HL-60 (cell line): ENCODE data around the gene AMBP.
"Not testable (repeated sequence)": the region's sequence is repeated elsewhere in the genome, so short reads cannot be mapped to it uniquely, and the experiment has no call there.

Experiments
- DNase-seq, 2 experiments: peaks; one replicate each; pipeline ENCODE4 v3.0.0-alpha.2; 2010 to 2020; ENCODE audit warnings: low read depth in 1 of 2, low spot score in 1 of 2
- H3K27ac ChIP-seq: fragments of 250-450 bp; sonication (Bioruptor Pico); replicated peaks from 2 replicates; pipeline ENCODE4 v1.5.1; 2020; ENCODE audit warnings: mild to moderate bottlenecking, moderate library complexity
- H3K27me3 ChIP-seq: fragments of 250-450 bp; sonication (Bioruptor Pico); 2 replicates; pipeline ENCODE4 v1.5.1; 2021; ENCODE audit warnings: mild to moderate bottlenecking, moderate library complexity; ENCODE audit not compliant: insufficient read depth, poor library complexity, severe bottlenecking
- H3K4me3 ChIP-seq: replicated peaks from 2 replicates; pipeline ENCODE4 v1.5.1; 2011; ENCODE audit warnings: mild to moderate bottlenecking, control low read depth, low read length; ENCODE audit not compliant: insufficient read depth
- CTCF ChIP-seq: IDR thresholded peaks from one replicate; pipeline ENCODE4 v1.5.1; 2011; ENCODE audit warnings: low read length, control low read depth, inconsistent platforms; ENCODE audit not compliant: insufficient read depth
- GABPA ChIP-seq: IDR thresholded peaks from 2 replicates; pipeline ENCODE4 v1.6.1; 2012; ENCODE audit warnings: low read depth
- POLR2AphosphoS5 ChIP-seq: IDR thresholded peaks from 2 replicates; pipeline ENCODE4 v1.6.1; 2012; ENCODE audit warnings: low read depth
- REST ChIP-seq: IDR thresholded peaks from 2 replicates; pipeline ENCODE4 v1.6.1; 2012; ENCODE audit warnings: low read depth; ENCODE audit not compliant: insufficient replicate concordance
- SPI1 ChIP-seq: IDR thresholded peaks from 2 replicates; pipeline ENCODE4 v1.6.1; 2012; ENCODE audit warnings: low read depth, mild to moderate bottlenecking, borderline replicate concordance

Gene AMBP

GRCh38 chr9:114084282-114085073 is 6.4 kb upstream of the AMBP start:
- TF ChIP-seq REST: no peak
- DNase-seq: no peak
- H3K27me3 ChIP-seq: no peaks in the 10 kb centered on the region
- H3K4me3 ChIP-seq: no peak overlapping the region
- no peak overlapping the region for H3K27ac ChIP-seq

DNA sequence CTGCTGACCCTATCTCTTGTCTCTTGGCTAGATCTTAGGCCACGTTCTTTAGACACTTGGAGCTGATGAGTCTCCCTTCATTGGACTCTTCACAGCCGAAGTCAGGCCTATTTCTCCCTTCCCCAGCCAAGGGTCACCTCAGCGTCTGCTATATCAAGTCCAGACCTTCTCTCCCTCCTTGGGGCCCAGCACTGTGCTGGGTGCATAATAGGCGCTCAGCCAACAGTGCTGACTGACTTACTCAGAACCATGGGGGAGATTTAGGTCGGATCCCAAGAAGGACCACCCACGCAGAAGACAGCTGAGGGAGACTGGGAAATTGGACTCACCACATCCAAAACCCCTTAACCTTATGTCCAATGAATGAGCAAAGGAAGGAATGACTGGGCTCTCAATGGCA is 5.6 kb upstream of the AMBP start:
- Histone ChIP-seq H3K27ac (no peak overlapping the region), H3K27me3 (no peaks in the 10 kb centered on the region), H3K4me3 (no peak overlapping the region)
- no peak for TF ChIP-seq POLR2AphosphoS5
- no peak for TF ChIP-seq GABPA
- TF ChIP-seq SPI1: no peak
- no peak for TF ChIP-seq CTCF
- DNase-seq: no peak

GRCh38 chr9:114082763-114083412 is 4.8 kb upstream of the AMBP start:
- not testable (repeated sequence) for H3K4me3 ChIP-seq, H3K27ac ChIP-seq

GRCh38 chr9:114082017-114082762 is 4.1 kb upstream of the AMBP start:
- Histone ChIP-seq H3K27ac (no peak overlapping the region), H3K4me3 (no peak overlapping the region), H3K27me3 (no peaks in the 10 kb centered on the region)
- TF ChIP-seq REST (no peak), GABPA (no peak), SPI1 (no peak), POLR2AphosphoS5 (no peak), CTCF (peak; percentile 84)
- DNase-seq: peak; percentile 50 to 82

More at GRCh38 chr9:114082763-114083412, 4.8 kb upstream of the AMBP start:
- not testable (repeated sequence) for DNase-seq, H3K27me3 ChIP-seq
